Endodermal cell (in vitro differentiated cells): ENCODE data around the gene IRX2. TPM values are rescaled to one million over a fixed set of nuclear protein-coding genes. Genes with fewer than 3 reads are reported as not detected.

Experiments used
- DNase-seq: peaks from one replicate; pipeline ENCODE4 v3.0.0-alpha.2; 2017
- H3K27ac ChIP-seq: 2 replicates; pipeline ENCODE4 v1.5.1; 2013; ENCODE audit warnings: mild to moderate bottlenecking, low read depth, low read length, moderate library complexity
- H3K27me3 ChIP-seq: 2 replicates; pipeline ENCODE4 v1.6.1; 2013; ENCODE audit warnings: mild to moderate bottlenecking, low read length, moderate library complexity; ENCODE audit not compliant: insufficient read depth, control insufficient read depth, poor library complexity, severe bottlenecking
- H3K36me3 ChIP-seq: 2 replicates; pipeline ENCODE4 v1.7.0; 2013; ENCODE audit warnings: mild to moderate bottlenecking, low read length, moderate library complexity; ENCODE audit not compliant: control insufficient read depth, insufficient read depth
- H3K4me1 ChIP-seq: one replicate; pipeline ENCODE4 v1.7.0; 2013; ENCODE audit warnings: low read length; ENCODE audit not compliant: control insufficient read depth, insufficient read depth
- H3K4me3 ChIP-seq: 2 replicates; pipeline ENCODE4 v1.5.1; 2013; ENCODE audit warnings: mild to moderate bottlenecking, low read length, moderate library complexity
- H3K9ac ChIP-seq: 2 replicates; pipeline ENCODE4 v1.6.1; 2013; ENCODE audit warnings: mild to moderate bottlenecking, low read length, moderate library complexity; ENCODE audit not compliant: poor library complexity, severe bottlenecking; ENCODE audit errors: extremely low read depth
- H3K9me3 ChIP-seq: 2 replicates; pipeline ENCODE4 v1.6.1; 2013; ENCODE audit warnings: mild to moderate bottlenecking, low read length, moderate library complexity; ENCODE audit not compliant: control insufficient read depth
- H3K27ac Mint-ChIP-seq: 2 replicates; pipeline ENCODE4 v1.8.0; 2020; ENCODE audit warnings: mixed read lengths
- H3K27me3 Mint-ChIP-seq: 2 replicates; pipeline ENCODE4 v1.8.0; 2021; ENCODE audit warnings: mild to moderate bottlenecking, mixed read lengths; ENCODE audit not compliant: insufficient read depth
- H3K36me3 Mint-ChIP-seq: 2 replicates; pipeline ENCODE4 v1.8.0; 2020; ENCODE audit warnings: low read depth, mixed read lengths
- H3K4me1 Mint-ChIP-seq: 2 replicates; pipeline ENCODE4 v1.8.0; 2020; ENCODE audit warnings: mixed read lengths
- H3K4me3 Mint-ChIP-seq: 2 replicates; pipeline ENCODE4 v1.8.0; 2020; ENCODE audit warnings: mild to moderate bottlenecking, moderate library complexity, mixed read lengths
- H3K9me3 Mint-ChIP-seq: 2 replicates; pipeline ENCODE4 v1.8.0; 2020; ENCODE audit warnings: mild to moderate bottlenecking, mixed read lengths
- CTCF ChIP-seq: fragments of 200-600 bp; sonication (generic); conservative IDR thresholded peaks from 2 replicates; pipeline ENCODE4 v1.5.0; 2021; ENCODE audit warnings: antibody characterized with exemption, mild to moderate bottlenecking
- WGBS, 2 experiments: methylation state at CpG; one replicate each; pipeline versions ENCODE4 v1.1.5 to v1.1.7; 2013; ENCODE audit warnings: missing lambda C conversion rate in 2 of 2, mixed read lengths in 1 of 2; ENCODE audit not compliant: insufficient coverage in 1 of 2, insufficient read length in 1 of 2; 5-methylcytosine and 5-hydroxymethylcytosine counted together
- total RNA-seq, 2 donors: library from RNA; stranded (reverse); fragmentation: NEBNext Ultra II Directional in 1 of 2; extraction: Animal tissue kit (Norgen Biotek cat#: 25700) in 1 of 2; gene quantifications; 2 replicates in 1 of 2; 3 replicates in 1 of 2; pipeline ENCODE4 v1.2.1, GENCODE V29; 2021

The IRX2 gene
- total RNA-seq, 2 donors from 2014 or later = 4.2 to 6.9 TPM

- H3K9me3 ChIP-seq = no peaks in the 10 kb centered on the region
- peak; percentile 54 for DNase-seq
- peaks cover 15% of the 10 kb centered on the region for H3K27me3 Mint-ChIP-seq
Measured at GRCh38 chr5:2701592-2701991, 49.9 kb downstream of the IRX2 start.

GRCh38 chr5:2700876-2701275 is 50.6 kb downstream of the IRX2 start:
- H3K4me3 ChIP-seq = no peak overlapping the region
- TF ChIP-seq CTCF = no peak
- H3K27ac ChIP-seq = no peak overlapping the region
- no peaks in the 10 kb centered on the region for H3K4me1 Mint-ChIP-seq
- no peaks in the 10 kb centered on the region for H3K27me3 ChIP-seq
- H3K36me3 Mint-ChIP-seq = no peaks in the 10 kb centered on the region
- peaks cover 2% of the 10 kb centered on the region for H3K9me3 ChIP-seq
- H3K27ac Mint-ChIP-seq = no peak overlapping the region
- no peaks in the 10 kb centered on the region for H3K36me3 ChIP-seq
- DNase-seq = peak; percentile 20
- 83 to 96% methylated on average over 6 to 8 of the region's 8 CpGs for WGBS, 2 experiments
- H3K4me1 ChIP-seq = no peaks in the 10 kb centered on the region
- H3K9me3 Mint-ChIP-seq = no peaks in the 10 kb centered on the region
- H3K27me3 Mint-ChIP-seq = peaks cover 9% of the 10 kb centered on the region
- no peak overlapping the region for H3K4me3 Mint-ChIP-seq
- H3K9ac ChIP-seq = no peak overlapping the region

More at GRCh38 chr5:2701592-2701991, 49.9 kb downstream of the IRX2 start:
- Mint-ChIP-seq H3K36me3 (no peaks in the 10 kb centered on the region), H3K4me3 (no peak overlapping the region), H3K9me3 (no peaks in the 10 kb centered on the region), H3K27ac (no peak overlapping the region), H3K4me1 (no peaks in the 10 kb centered on the region)
- Histone ChIP-seq H3K4me1 (no peaks in the 10 kb centered on the region), H3K27me3 (no peaks in the 10 kb centered on the region), H3K36me3 (no peaks in the 10 kb centered on the region), H3K4me3 (no peak overlapping the region), H3K9ac (no peak overlapping the region), H3K27ac (no peak overlapping the region)
- TF ChIP-seq CTCF = peak; percentile 65
- 88 to 96% methylated on average over 6 to 10 of the region's 10 CpGs for WGBS, 2 experiments

DNA sequence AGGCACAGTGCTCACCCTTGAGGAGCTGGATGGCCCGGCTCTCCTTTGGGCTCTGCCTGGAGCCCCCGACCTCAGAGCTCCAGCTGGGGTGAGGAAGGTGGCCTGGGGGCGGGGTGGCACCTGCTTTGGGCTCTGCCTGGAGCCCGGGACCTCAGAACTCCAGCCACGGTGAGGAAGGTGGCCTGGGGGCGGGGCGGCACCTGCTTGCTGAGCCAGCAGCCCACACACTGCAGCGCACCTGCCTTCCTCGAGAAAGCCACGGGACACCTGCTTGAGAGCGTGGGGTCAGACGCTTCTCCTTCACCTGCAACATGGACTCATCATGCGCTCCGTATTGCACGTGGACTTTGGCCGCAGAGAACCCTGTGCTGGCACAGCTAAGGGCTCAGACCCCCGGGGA is 51.8 kb downstream of the IRX2 start:
- Mint-ChIP-seq H3K27ac (no peak overlapping the region), H3K4me3 (no peak overlapping the region), H3K4me1 (no peaks in the 10 kb centered on the region), H3K9me3 (peaks cover 7% of the 10 kb centered on the region), H3K36me3 (no peaks in the 10 kb centered on the region), H3K27me3 (peaks cover 4% of the 10 kb centered on the region)
- Histone ChIP-seq H3K27me3 (no peaks in the 10 kb centered on the region), H3K4me1 (no peaks in the 10 kb centered on the region), H3K9me3 (peaks cover 12% of the 10 kb centered on the region), H3K9ac (no peak overlapping the region), H3K4me3 (no peak overlapping the region), H3K27ac (no peak overlapping the region), H3K36me3 (no peaks in the 10 kb centered on the region)
- TF ChIP-seq CTCF = no peak
- WGBS, 2 experiments = 96 to 99% methylated on average over 8 to 17 of the region's 17 CpGs
- no peak for DNase-seq
